HUES64 (cell line): ENCODE results near the gene CD37. TPM values are rescaled to one million over a fixed set of nuclear protein-coding genes. Genes with fewer than 3 reads are reported as not detected.
"Not testable (repeated sequence)": the region's sequence is repeated elsewhere in the genome, so short reads cannot be mapped to it uniquely, and the experiment has no call there.

ENCODE experiments used
- H3K27ac ChIP-seq: 2 replicates; pipeline ENCODE4 v1.7.0; 2013; ENCODE audit warnings: low read depth, low read length, inconsistent platforms
- H3K27me3 ChIP-seq: 2 replicates; pipeline ENCODE4 v1.6.1; 2013; ENCODE audit warnings: mild to moderate bottlenecking, low read length; ENCODE audit not compliant: insufficient read depth
- H3K36me3 ChIP-seq: 2 replicates; pipeline ENCODE4 v1.6.1; 2013; ENCODE audit warnings: mild to moderate bottlenecking, low read length; ENCODE audit not compliant: insufficient read depth
- H3K4me1 ChIP-seq: 2 replicates; pipeline ENCODE4 v1.6.1; 2013; ENCODE audit warnings: mild to moderate bottlenecking, low read length, moderate library complexity; ENCODE audit not compliant: insufficient read depth
- H3K4me3 ChIP-seq: 2 replicates; pipeline ENCODE4 v1.5.1; 2013; ENCODE audit warnings: mild to moderate bottlenecking, low read length, moderate library complexity
- H3K9ac ChIP-seq: 2 replicates; pipeline ENCODE4 v1.6.1; 2013; ENCODE audit warnings: mild to moderate bottlenecking, low read depth, low read length
- H3K9me3 ChIP-seq: 2 replicates; pipeline ENCODE4 v1.6.1; 2013; ENCODE audit warnings: low read depth, low read length; ENCODE audit not compliant: insufficient read depth
- WGBS: fragments of 150-250, 120-280 bp; methylation state at CpG from one replicate; pipeline ENCODE4 v1.1.7; 2013; ENCODE audit warnings: missing lambda C conversion rate; 5-methylcytosine and 5-hydroxymethylcytosine counted together
- polyA plus RNA-seq, 2 experiments: library from polyadenylated mRNA; stranded (reverse); fragments of 50-300 nt; gene quantifications; one replicate each; pipeline ENCODE4 v1.2.3, GENCODE V29; 2013

Gene CD37, protein sequence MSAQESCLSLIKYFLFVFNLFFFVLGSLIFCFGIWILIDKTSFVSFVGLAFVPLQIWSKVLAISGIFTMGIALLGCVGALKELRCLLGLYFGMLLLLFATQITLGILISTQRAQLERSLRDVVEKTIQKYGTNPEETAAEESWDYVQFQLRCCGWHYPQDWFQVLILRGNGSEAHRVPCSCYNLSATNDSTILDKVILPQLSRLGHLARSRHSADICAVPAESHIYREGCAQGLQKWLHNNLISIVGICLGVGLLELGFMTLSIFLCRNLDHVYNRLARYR
- not detected for polyA plus RNA-seq (2013, experiment 1 of 2)
- not detected for polyA plus RNA-seq (2013, experiment 2 of 2)

DNA sequence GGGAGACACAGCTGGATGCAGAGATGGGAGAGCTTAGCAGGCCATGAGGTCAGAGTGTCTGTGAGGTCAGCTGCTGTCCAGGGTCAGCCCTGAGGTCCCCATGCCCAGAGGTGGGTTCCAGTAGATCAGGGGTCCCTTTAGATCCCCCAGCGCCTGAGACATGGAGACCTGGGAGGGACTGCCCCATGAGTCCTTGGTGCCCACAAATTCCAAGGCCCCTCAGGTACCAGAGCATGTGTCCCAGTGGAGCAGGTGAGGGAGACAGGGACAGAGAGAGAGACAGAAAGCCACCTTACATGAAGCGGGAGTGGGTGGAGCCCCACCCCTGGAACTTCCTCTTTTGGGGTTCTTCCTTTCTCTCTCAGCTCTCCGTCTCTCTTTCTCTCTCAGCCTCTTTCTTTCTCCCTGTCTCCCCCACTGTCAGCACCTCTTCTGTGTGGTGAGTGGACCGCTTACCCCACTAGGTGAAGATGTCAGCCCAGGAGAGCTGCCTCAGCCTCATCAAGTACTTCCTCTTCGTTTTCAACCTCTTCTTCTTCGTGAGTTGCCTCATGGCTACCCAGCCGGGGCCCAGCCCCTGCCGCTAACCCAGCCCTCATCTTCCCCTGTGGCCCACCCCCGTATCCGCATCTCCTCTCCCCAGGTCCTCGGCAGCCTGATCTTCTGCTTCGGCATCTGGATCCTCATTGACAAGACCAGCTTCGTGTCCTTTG lies at the start of gene CD37:
Gene CD37, plus strand, starts transcription at position 336 of the 713 bp plus-strand sequence. Its CDS starts 135 bp downstream, at position 471.
- peaks cover 11% of the 10 kb centered on the region; the same call in 1 of the 2 replicates for H3K4me1 ChIP-seq
- no peak within 1 kb of the TSS for H3K27ac ChIP-seq
- H3K9ac ChIP-seq: no peak within 1 kb of the TSS
- H3K4me3 ChIP-seq: no peak within 1 kb of the TSS
- WGBS: 87% methylated on average over 13 of the region's 13 CpGs
- no peaks in the 10 kb centered on the region for H3K9me3 ChIP-seq
- H3K36me3 ChIP-seq: no peaks in the 10 kb centered on the region
- peaks cover 11% of the 10 kb centered on the region for H3K27me3 ChIP-seq

DNA sequence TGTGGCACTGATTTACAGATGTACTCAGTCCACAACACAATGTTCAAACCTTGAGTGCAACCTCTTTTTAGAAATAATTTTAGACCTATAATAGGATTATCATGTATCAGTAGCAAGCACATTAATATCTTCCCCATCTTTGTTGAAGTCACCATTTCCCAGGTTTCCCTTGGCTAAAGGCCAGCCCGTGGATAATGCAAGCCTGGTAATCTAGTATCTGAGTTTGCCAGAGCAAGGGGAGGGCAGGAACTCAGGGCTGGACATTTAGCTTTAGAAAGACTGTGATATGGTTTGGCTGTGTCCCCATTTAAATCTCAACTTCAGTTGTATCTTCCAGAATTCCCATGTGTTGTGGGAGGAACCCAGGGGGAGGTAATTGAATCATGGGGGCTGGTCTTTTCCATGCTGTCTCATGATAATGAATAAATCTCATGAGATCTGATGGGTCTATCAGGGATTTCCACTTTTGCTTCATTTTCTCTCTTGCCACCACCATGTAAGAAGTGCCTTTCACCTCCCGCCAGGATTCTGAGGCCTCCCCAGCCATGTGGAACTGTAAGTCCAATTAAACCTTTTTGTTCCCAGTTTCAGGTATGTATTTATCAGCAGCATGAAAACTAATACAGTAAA lies 48.0 kb upstream of the CD37 start:
- no peak overlapping the region for H3K4me3 ChIP-seq
- no peaks in the 10 kb centered on the region; the same call in 1 of the 2 replicates for H3K9me3 ChIP-seq
- H3K27me3 ChIP-seq: no peaks in the 10 kb centered on the region
- WGBS: 72% methylated on average over 2 of the region's 2 CpGs
- H3K36me3 ChIP-seq: no peaks in the 10 kb centered on the region
- H3K4me1 ChIP-seq: no peaks in the 10 kb centered on the region
- no peak overlapping the region for H3K27ac ChIP-seq
- no peak overlapping the region for H3K9ac ChIP-seq

DNA sequence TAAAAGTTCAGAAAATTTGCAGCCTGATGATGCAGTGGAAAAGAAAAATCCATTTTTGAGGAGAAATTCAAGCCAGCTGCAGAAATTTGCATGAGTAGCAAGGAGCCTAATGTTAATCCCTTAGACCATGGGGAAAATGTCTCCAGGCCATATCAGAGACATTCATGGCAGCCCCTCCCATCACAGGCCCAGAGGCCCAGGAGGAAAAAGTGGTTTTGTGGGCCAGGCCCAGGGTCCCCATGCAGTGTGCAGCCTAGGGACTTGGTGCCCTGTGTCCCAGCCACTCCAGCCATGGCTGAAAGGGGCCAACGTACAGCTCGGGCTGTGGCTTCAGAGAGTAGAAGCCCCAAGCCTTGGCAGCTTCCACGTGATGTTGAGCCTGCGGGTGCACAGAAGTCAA lies 47.0 kb upstream of the CD37 start:
- not testable (repeated sequence) for H3K9ac ChIP-seq

DNA sequence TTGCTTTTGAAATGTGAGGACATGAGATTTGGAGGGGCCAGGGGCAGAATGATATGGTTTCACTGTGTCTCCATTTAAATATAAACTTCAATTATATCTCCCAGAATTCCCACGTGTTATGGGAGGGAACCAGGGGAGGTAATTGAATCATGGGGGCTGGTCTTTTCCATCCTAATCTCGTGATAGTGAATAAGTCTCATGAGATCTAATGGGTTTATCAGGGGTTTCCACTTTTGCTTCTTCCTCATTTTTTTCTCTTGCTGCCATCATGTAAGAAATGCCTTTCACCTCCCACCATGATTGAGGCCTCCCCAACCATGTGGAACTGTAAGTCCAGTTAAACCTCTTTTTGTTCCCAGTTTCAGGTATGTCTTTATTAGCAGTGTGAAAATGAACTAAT lies 45.9 kb upstream of the CD37 start:
- H3K4me3 ChIP-seq, H3K27me3 ChIP-seq, H3K4me1 ChIP-seq, H3K9me3 ChIP-seq, H3K9ac ChIP-seq, H3K36me3 ChIP-seq, H3K27ac ChIP-seq: not testable (repeated sequence)
- 80% methylated on average over 2 of the region's 2 CpGs for WGBS

More for the DNA sequence above, 47.0 kb upstream of the CD37 start:
- H3K4me1 ChIP-seq, H3K9me3 ChIP-seq, H3K36me3 ChIP-seq, H3K4me3 ChIP-seq, H3K27me3 ChIP-seq, H3K27ac ChIP-seq: not testable (repeated sequence)
- 94% methylated on average over 4 of the region's 4 CpGs for WGBS

DNA sequence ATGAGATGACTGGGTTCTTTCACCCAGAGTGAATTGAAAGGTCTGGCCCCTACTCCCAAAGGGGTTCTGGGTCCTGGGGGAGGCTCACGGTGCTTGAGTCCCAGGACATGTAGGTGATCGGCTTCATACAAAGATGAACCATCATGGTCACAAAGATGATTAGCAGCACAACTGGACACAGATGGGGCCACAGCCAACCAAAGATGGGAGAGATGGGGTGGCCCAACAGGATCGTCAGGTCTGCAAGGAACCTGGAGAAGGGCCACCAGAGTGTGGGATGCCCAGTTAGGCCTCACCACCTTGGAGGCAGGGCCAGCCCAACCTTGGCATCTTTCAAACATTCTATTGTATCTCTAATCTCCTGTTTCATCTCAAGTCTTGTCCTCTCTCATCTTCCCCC lies 44.7 kb upstream of the CD37 start:
- no peaks in the 10 kb centered on the region; the same call in 1 of the 2 replicates for H3K9me3 ChIP-seq
- H3K27me3 ChIP-seq: no peaks in the 10 kb centered on the region
- H3K9ac ChIP-seq: no peak overlapping the region
- no peak overlapping the region for H3K4me3 ChIP-seq
- H3K27ac ChIP-seq: no peak overlapping the region
- H3K4me1 ChIP-seq: no peaks in the 10 kb centered on the region
- 91% methylated on average over 3 of the region's 3 CpGs for WGBS
- H3K36me3 ChIP-seq: no peaks in the 10 kb centered on the region

DNA sequence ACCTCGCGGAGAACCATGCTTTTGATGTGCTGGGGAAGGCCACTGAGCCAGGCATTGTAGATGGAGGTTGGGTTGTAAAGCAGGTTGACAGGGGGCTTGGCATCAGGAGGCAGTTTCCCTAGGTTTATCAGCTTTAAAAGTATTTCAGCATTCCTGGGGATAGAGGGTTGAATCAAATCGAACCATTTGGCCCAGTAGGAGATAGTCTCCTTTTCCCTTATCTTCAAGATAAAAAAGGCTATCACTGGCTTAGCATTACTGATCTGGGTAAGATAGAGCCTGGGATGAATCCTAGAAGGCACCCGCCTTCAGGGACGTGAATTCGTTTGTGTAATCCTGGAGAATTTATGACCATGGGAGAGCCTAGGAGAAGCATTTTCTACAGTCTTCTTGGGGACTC lies 40.8 kb upstream of the CD37 start:
- 87% methylated on average over 5 of the region's 6 CpGs for WGBS
- Histone ChIP-seq H3K27ac (no peak overlapping the region), H3K9ac (no peak overlapping the region), H3K27me3 (no peaks in the 10 kb centered on the region), H3K4me3 (no peak overlapping the region), H3K9me3 (no peaks in the 10 kb centered on the region), H3K4me1 (no peaks in the 10 kb centered on the region), H3K36me3 (no peaks in the 10 kb centered on the region)

DNA sequence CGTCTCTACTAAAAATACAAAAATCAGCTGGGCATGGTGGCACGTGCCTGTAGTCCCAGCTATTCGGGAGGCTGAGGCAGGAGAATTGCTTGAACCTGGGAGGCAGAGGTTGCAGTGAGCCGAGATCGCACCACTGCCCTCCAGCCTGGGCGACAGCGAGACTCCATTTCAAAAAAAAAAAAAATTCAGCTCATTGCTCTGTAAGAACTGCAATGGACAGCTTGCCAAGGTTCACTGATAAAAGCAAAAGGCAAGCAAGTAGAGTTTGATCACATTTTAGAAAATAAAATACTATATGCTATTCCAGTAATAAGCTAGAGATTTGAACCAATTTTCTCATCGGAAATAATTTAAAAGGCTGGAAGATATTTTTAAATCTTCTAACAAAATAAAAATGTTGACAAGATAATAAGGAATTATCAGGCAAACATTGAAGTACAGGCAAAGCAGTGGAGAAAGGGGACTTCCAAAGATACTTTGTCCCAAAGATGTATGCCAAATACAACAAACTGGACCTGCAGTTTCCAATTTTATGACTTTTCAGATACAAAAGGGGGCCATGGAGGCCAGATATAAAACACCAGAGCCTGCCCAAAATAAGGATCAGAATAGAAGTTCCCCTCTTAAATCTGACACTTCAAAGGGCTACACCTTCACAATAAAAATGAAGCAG lies 39.9 kb upstream of the CD37 start:
- Histone ChIP-seq H3K9me3 (no peaks in the 10 kb centered on the region), H3K4me3 (no peak overlapping the region), H3K36me3 (no peaks in the 10 kb centered on the region), H3K9ac (no peak overlapping the region), H3K4me1 (no peaks in the 10 kb centered on the region), H3K27me3 (no peaks in the 10 kb centered on the region), H3K27ac (no peak overlapping the region)
- 94% methylated on average over 7 of the region's 8 CpGs for WGBS

DNA sequence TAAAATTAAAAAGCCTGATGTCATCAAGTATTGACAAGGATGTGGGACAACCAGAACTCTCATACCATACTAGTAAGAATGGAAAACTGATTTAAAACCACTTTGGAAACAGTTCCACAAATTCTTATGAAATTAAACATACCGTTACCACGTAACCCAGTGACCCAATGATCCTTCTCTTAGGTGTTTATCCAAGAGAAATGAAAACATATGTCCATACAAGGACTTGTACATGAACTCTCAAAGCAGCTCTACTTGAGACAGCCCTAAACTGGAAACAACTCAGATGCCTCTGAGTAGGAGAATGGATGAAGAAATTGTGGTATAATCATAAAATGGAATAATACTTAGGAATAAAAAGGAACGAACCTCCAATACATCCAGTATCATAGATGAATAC lies 37.8 kb upstream of the CD37 start:
- H3K4me1 ChIP-seq: no peaks in the 10 kb centered on the region
- H3K4me3 ChIP-seq: no peak overlapping the region
- H3K36me3 ChIP-seq: no peaks in the 10 kb centered on the region
- H3K9me3 ChIP-seq: no peaks in the 10 kb centered on the region
- H3K27me3 ChIP-seq: no peaks in the 10 kb centered on the region
- H3K27ac ChIP-seq: no peak overlapping the region
- no peak overlapping the region for H3K9ac ChIP-seq
- WGBS: 94% methylated on average over 2 of the region's 3 CpGs

DNA sequence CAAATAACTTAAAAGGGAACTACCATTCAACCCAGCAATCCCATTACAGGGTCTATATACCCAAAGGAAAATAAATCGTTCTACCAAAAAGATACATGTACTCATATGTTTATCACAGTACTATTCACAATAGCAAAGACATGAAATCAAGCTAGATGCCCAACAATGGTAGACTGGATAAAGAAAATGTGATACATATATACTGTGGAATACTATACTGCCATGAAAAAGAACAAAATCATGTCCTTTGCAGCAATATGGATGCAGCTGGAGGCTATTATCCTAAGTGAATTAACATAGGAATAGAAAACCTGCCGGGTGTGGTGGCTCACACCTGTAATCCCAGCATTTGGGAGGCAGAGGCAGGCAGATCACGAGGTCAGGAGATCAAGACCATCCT lies 36.6 kb upstream of the CD37 start:
- WGBS: 86% methylated on average over 3 of the region's 3 CpGs
- not testable (repeated sequence) for H3K9me3 ChIP-seq, H3K9ac ChIP-seq, H3K27ac ChIP-seq, H3K27me3 ChIP-seq, H3K4me3 ChIP-seq, H3K36me3 ChIP-seq, H3K4me1 ChIP-seq

DNA sequence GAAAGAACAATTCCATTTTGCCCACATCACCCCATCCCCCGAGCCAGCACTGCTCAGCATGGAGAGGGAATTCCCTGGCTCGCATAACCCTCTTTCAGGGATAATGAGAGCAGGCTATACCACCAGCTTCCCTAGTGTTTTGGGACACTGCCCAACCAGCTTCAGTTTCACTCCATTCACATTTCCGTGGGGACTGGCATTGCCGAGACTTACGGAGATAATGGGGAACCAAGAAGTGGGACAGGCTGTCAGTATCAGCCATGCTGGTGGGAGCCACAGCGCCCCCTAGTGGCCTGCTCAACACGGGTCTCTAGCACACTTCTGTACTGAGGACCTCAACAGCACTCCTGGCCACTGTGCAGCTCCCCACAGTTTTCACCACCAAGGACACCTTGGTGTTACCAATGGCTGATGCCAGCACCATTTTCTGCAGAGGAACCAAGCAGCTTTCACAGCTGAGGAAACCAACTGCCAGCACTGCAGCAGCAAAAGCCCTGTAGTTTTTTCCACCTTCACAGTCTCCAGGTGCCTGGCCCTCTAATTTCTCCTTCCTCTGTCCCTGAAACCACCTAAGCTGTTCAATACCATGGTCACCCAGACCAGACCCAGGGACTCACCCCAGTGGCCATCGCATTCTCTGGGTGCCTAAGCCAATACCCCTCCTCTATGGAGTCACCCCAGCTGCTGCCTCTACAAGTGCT lies 33.9 kb upstream of the CD37 start:
- Histone ChIP-seq H3K9me3 (no peaks in the 10 kb centered on the region), H3K4me3 (no peak overlapping the region), H3K36me3 (no peaks in the 10 kb centered on the region), H3K9ac (no peak overlapping the region), H3K27me3 (no peaks in the 10 kb centered on the region), H3K4me1 (no peaks in the 10 kb centered on the region), H3K27ac (no peak overlapping the region)
- WGBS: 34% methylated on average over 8 of the region's 8 CpGs
